HTR-8/SVneo (cell line): Measurements from ENCODE around the gene SNX14.
"Not testable (repeated sequence)": the region's sequence is repeated elsewhere in the genome, so short reads cannot be mapped to it uniquely, and the experiment has no call there.

Source experiments
- DNase-seq: peaks from one replicate; pipeline ENCODE4 v3.0.0; 2011; ENCODE audit warnings: low spot score, mixed read lengths; ENCODE audit not compliant: insufficient read length
- FAIRE-seq: peaks from 2 replicates; lab custom pipeline; 2011; peaks lifted over from hg19 to GRCh38; lab: Jason Lieb, UNC

The SNX14 gene, protein sequence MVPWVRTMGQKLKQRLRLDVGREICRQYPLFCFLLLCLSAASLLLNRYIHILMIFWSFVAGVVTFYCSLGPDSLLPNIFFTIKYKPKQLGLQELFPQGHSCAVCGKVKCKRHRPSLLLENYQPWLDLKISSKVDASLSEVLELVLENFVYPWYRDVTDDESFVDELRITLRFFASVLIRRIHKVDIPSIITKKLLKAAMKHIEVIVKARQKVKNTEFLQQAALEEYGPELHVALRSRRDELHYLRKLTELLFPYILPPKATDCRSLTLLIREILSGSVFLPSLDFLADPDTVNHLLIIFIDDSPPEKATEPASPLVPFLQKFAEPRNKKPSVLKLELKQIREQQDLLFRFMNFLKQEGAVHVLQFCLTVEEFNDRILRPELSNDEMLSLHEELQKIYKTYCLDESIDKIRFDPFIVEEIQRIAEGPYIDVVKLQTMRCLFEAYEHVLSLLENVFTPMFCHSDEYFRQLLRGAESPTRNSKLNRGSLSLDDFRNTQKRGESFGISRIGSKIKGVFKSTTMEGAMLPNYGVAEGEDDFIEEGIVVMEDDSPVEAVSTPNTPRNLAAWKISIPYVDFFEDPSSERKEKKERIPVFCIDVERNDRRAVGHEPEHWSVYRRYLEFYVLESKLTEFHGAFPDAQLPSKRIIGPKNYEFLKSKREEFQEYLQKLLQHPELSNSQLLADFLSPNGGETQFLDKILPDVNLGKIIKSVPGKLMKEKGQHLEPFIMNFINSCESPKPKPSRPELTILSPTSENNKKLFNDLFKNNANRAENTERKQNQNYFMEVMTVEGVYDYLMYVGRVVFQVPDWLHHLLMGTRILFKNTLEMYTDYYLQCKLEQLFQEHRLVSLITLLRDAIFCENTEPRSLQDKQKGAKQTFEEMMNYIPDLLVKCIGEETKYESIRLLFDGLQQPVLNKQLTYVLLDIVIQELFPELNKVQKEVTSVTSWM

GRCh38 chr6:85593438-85594196 is at the start of gene SNX14:
Gene SNX14 (minus strand): TSS chr6:85593858. CDS start chr6:85593718, 140 bp downstream.
- peak; percentile 89 for DNase-seq
- peak; percentile 98 for FAIRE-seq

- FAIRE-seq = peak; percentile 98
Measured at GRCh38 chr6:85642774-85643536, 49.3 kb upstream of the SNX14 start, which contains the start of gene SYNCRIP. Gene SYNCRIP (minus strand): TSS chr6:85642886. CDS start chr6:85641439, 1,447 bp downstream.

GRCh38 chr6:85641897-85642773 is 48.5 kb upstream of the SNX14 start:
- no peak for FAIRE-seq
- DNase-seq = no peak

More at GRCh38 chr6:85642774-85643536, 49.3 kb upstream of the SNX14 start, which contains the start of gene SYNCRIP:
- DNase-seq = peak; percentile 84

GRCh38 chr6:85641522-85641896 is 47.9 kb upstream of the SNX14 start:
- FAIRE-seq (no peak), DNase-seq (no peak)

- DNase-seq = no peak
- FAIRE-seq = no peak
Measured at GRCh38 chr6:85640821-85641220, 47.2 kb upstream of the SNX14 start.

DNA sequence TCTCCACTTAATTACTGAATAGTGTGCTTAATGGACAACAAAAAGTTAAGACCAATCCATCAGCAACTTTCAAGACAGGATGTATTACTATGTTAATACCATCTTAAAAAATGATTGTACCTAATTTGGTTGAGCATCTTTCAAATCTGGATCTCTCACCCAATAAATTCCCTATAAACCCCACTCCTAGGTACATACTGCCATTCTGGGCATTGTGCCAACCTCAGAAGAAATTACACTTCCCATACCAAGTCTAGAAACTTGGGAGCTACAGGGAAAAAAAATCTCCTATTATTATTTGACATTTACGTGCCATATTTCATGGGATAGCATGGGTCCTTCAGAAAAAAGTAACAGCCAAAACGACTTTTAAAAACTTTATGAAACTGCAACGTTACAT is 43.9 kb upstream of the SNX14 start:
- DNase-seq (no peak), FAIRE-seq (no peak)

DNA sequence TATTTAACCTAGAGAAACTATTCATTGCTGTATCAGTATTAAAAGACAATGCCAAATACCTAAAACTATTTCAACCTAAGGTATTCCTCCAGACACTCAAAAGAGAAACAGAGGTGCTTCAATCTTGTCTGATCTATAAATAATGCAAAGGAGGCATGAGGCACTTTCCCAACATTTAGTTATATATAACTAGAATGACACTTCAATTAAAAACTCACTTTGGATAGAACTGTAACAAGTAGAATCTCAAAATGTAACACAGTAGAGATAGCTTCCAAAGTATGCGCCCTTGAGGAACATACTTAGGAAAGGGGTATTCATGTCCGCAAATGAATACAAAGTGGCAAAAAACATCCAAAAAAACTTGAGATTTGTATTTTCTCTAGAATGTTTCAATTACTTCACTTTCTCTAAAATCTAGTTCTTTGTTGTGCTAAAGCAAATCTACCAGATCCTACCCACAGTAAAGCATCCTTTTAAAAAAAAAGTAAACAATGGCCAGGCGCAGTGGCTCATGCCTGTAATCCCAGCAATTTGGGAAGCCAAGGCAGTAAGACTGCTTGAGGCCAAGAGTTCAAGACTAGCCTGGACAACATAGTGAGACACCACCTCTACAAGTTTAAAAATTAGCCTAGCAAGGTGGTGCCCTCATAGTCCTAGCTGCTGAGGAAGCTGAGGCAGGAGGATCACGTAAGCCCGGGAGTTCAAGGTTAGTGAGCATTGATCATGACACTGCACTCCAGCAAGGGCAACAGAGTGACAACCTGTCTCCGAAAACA is 38.7 kb upstream of the SNX14 start:
- no peak for FAIRE-seq

DNA sequence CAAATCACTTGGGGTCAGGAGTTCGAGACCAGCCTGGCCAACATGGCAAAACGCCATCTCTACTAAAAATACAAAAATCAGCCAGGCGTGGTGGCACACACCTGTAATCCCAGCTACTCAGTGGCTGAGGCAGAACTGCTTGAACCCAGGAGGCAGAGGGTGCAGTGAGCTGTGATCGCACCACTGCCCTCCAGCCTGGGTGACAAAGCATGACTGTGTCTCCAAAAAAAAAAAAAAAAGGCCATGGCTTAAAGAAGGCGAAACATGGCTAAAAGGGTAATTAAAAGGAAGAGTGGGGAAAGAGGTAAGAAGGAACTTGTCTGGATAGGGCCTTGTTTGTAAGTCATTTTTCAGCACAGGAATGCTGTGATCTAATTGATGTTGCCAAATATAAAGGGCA is 37.5 kb upstream of the SNX14 start:
- FAIRE-seq = not testable (repeated sequence)

More for the DNA sequence above, 38.7 kb upstream of the SNX14 start:
- DNase-seq = no peak

GRCh38 chr6:85628353-85628752 is 34.7 kb upstream of the SNX14 start:
- no peak for DNase-seq
- FAIRE-seq = no peak

More for the DNA sequence above, 37.5 kb upstream of the SNX14 start:
- DNase-seq = not testable (repeated sequence)

- no peak for DNase-seq
- no peak for FAIRE-seq
Measured at GRCh38 chr6:85620308-85620707, 26.6 kb upstream of the SNX14 start.

- DNase-seq (no peak), FAIRE-seq (peak; percentile 69)
Measured at GRCh38 chr6:85614780-85615179, 21.1 kb upstream of the SNX14 start.

DNA sequence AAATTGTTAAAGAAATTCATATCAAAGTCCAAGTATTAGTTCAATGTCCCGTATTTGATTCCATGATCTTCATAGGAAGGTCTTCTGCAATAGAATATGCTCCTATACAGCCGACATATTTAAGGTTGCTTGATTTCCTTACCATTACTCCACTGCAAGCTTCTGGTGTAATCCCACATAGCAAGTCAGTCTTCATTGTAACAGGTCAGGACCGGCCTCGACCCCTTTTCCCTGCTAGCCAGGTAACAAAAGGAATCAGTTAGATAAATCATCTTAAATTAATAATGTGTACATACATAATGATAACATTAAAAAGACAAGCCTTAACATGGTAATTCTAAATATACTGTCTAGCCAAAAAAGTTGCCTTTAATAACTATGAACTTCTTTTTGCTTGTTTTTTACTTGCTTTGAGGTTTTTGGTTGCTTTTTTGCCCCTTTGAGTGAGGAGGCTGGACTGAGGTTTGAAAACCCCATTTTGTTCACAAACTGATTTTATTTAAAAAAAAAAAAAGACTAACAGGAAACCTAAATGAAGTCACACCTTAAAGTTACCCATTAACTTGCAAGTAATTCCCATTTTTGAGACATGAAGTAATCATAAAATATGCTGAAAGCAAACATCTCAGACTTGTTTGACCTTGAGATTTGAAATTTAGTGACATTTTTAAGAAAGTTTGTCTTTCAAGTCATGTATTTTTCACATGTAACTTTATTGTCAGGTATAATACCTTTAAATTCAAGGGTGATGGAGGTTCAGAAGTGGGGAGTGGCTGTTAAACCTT is 19.2 kb upstream of the SNX14 start:
- no peak for FAIRE-seq

GRCh38 chr6:85610182-85610895 is 16.7 kb upstream of the SNX14 start:
- no peak for FAIRE-seq
- DNase-seq = no peak

More for the DNA sequence above, 19.2 kb upstream of the SNX14 start:
- no peak for DNase-seq

DNA sequence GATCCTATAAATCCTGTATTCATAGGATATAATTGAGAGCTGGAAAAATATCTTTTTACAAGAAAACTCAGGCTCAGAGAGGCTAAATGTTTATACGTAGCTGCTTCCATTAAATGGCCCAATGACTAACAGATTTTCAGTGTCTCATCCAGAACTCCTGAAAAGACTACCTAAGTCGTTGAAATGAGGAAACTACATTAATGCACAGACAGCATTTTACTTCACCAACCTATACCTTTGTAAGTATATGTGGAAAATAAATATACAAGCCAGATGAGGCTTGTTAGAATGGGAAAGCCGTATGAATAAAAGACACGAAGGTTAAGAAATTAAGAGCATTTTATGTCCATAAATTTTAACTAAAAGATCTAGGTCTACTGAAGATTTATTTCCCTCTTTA is 8.4 kb upstream of the SNX14 start:
- DNase-seq = no peak
- no peak for FAIRE-seq

DNA sequence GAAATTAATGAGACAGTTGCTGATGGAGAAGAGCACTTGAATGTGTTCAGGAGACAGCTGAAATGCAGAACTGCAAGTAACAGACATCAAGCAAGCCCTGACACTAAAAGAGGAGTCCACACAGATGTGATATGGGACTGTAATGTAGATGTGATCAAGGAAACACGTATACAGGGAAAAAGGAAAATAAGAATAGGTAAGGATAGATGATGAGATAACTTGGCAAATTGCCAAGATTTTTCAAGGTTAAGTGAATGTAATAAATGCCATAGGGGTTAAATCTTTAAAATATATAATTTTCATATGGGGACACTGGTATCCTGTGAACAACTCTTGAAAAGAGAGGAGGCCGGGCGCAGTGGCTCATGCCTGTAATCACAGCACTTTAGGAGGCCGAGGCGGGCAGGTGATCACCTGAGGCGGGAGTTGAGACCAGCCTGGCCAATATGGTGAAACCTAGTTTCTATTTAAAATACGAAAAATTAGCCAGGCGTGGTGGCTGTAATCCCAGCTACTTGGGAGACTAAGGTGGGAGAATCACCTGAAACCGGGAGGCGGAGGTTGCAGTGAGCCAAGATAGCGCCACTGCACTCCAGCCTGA is 7.2 kb upstream of the SNX14 start:
- DNase-seq (no peak), FAIRE-seq (no peak)
